Left ventricle myocardium inferior (tissue), 1 donor: ENCODE results near the gene SGMS1. TPM values are rescaled to one million over a fixed set of nuclear protein-coding genes. Genes with fewer than 3 reads are reported as not detected.

Experiments used
- DNase-seq: peaks from one replicate; pipeline ENCODE4 v3.0.0-alpha.2; 2020
- H3K27ac ChIP-seq: fragments of 200-600 bp; replicated peaks from 2 replicates; pipeline ENCODE4 v1.8.0; 2021
- H3K27me3 ChIP-seq: fragments of 200-600 bp; 2 replicates; pipeline ENCODE4 v1.8.0; 2021; ENCODE audit warnings: low read depth
- H3K36me3 ChIP-seq: fragments of 200-600 bp; 2 replicates; pipeline ENCODE4 v1.8.0; 2021
- H3K4me1 ChIP-seq: fragments of 200-600 bp; 2 replicates; pipeline ENCODE4 v1.8.0; 2021
- H3K4me3 ChIP-seq: fragments of 200-600 bp; 2 replicates; pipeline ENCODE4 v1.8.0; 2021; ENCODE audit warnings: mild to moderate bottlenecking, moderate library complexity
- H3K9me3 ChIP-seq: fragments of 200-600 bp; replicated peaks from 2 replicates; pipeline ENCODE4 v1.8.0; 2021
- intact Hi-C: fragments of 100-400 bp; cut with micrococcal nuclease; formaldehyde crosslinking; loops from one replicate; pipeline ENCODE4 v1.11.0; 2022
- total RNA-seq: library from RNA; stranded (reverse); fragmentation: NEBNext Ultra II Directional; extraction: Animal tissue kit (Norgen Biotek cat#: 25700); gene quantifications from one replicate; pipeline ENCODE4 v1.2.1, GENCODE V29; 2021
- TF ChIP-seq, protein P1 (sequence below): fragments of 200-600 bp; IDR thresholded peaks from 2 replicates; pipeline ENCODE4 v1.8.0; 2021; ENCODE audit warnings: antibody characterized with exemption, mild to moderate bottlenecking, borderline replicate concordance
- donor health status: DM: no; HTN: yes; CAD: no; lungs with severe emphysema.

SGMS1 gene
- total RNA-seq, 1 donor from 2014 or later, result 18.6 TPM

DNA sequence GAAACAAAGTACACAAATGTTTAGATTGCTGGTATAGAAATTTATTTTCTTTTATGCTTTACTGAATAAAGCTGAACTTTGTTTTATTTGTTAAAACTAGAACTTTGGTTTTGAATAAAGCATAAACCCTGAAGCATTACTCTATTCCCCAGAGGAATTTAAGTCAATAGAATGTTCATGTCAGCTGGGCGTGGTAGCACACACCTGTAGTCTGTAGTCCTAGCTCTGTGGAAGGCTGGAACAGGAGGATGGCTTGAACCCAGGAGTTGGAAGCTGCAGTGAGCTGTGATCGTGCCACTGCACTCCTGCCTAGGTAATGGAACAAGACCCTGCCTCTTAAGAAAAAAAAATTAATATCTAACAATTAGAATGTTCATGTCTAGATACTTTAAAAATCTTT is 233.5 kb downstream of the SGMS1 start:
- Histone ChIP-seq H3K9me3 (no peaks in the 10 kb centered on the region), H3K4me1 (peaks cover 53% of the 10 kb centered on the region), H3K36me3 (no peaks in the 10 kb centered on the region), H3K27ac (no peak overlapping the region), H3K4me3 (no peak overlapping the region), H3K27me3 (no peaks in the 10 kb centered on the region)
- intact Hi-C loops, result no loop called here
- TF ChIP-seq, protein P1, sequence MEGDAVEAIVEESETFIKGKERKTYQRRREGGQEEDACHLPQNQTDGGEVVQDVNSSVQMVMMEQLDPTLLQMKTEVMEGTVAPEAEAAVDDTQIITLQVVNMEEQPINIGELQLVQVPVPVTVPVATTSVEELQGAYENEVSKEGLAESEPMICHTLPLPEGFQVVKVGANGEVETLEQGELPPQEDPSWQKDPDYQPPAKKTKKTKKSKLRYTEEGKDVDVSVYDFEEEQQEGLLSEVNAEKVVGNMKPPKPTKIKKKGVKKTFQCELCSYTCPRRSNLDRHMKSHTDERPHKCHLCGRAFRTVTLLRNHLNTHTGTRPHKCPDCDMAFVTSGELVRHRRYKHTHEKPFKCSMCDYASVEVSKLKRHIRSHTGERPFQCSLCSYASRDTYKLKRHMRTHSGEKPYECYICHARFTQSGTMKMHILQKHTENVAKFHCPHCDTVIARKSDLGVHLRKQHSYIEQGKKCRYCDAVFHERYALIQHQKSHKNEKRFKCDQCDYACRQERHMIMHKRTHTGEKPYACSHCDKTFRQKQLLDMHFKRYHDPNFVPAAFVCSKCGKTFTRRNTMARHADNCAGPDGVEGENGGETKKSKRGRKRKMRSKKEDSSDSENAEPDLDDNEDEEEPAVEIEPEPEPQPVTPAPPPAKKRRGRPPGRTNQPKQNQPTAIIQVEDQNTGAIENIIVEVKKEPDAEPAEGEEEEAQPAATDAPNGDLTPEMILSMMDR, result no peak
- DNase-seq, result no peak

DNA sequence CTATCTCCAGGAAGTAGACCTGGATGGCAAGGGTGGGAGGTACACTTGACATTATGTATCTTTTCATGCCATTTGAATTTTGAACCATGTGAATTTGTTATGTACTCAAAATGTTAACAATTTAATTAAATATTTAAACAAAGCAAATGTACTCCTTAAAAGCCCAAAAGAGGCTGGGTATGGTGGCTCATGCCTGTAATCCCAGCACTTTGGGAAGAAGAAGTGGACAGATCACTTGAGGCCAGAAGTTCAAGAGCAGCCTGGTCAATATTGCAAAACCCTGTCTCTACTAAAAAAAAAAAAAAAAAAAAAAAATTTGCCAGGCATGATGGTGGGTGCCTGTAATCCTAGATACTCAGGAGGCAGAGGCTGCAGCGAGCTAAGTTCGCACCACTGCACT is 235.6 kb downstream of the SGMS1 start:
- TF ChIP-seq, protein P1, result no peak
- intact Hi-C loops, result no loop called here
- no peaks in the 10 kb centered on the region for H3K9me3 ChIP-seq

DNA sequence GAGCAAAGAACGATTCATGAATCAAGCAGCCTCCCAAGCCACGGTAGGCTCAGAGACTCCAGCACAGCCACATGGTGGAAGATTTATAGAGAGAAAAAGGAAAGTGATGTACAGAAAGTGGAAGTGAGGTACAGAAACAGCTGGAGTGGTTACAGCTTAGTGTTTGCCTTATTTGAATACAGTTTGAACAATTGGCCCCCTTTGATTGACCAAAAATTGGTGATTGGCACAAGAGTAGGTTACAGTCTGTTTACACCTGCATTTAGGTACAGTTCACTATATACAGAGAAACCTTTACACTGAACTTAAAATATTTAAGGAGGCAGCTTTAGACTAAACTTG is 236.1 kb downstream of the SGMS1 start:
- DNase-seq, result no peak
- H3K27me3 ChIP-seq, result no peaks in the 10 kb centered on the region
- intact Hi-C loops, result no loop called here
- H3K9me3 ChIP-seq, result no peaks in the 10 kb centered on the region
- H3K36me3 ChIP-seq, result no peaks in the 10 kb centered on the region
- H3K4me3 ChIP-seq, result no peak overlapping the region
- no peak overlapping the region for H3K27ac ChIP-seq
- peaks cover 56% of the 10 kb centered on the region for H3K4me1 ChIP-seq
- TF ChIP-seq, protein P1, result no peak

More for the DNA sequence above, 235.6 kb downstream of the SGMS1 start:
- Histone ChIP-seq H3K36me3 (no peaks in the 10 kb centered on the region), H3K27me3 (no peaks in the 10 kb centered on the region), H3K4me1 (peaks cover 52% of the 10 kb centered on the region), H3K27ac (no peak overlapping the region), H3K4me3 (no peak overlapping the region)
- no peak for DNase-seq

DNA sequence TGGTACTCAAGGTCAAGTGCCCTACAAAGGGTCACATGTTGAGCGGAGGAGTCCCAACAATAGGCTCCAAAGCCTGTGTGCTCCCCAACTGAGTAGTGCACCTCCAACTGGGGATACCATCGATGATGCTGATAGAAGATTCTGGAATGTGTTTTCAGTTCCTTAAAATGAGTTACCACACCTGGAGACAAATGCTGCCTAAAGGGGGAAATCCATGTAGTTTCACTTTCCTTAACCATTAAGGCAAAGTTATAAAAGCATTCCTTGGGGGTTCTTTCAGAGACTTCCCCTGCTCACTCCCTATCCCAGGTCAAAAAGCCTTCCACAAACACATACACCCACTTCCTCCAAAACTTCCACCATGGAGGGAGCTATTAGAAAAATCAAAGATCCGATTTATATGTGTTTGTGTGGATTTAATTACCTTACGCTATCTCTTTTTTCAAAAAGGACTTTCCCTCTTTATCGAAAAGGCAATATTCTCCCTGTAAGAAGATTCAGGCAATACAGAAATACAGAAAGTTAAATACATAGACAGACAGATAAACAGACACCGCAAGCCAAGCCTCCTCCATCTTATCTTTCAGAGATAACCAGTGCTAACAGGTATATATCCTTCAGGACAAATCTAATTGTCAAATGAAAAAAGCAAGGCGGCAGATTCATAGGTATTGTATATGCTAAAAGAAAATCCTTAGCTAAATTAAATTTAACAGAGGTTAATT is 236.6 kb downstream of the SGMS1 start:
- intact Hi-C loops, result no loop called here
- H3K27ac ChIP-seq, result no peak overlapping the region

DNA sequence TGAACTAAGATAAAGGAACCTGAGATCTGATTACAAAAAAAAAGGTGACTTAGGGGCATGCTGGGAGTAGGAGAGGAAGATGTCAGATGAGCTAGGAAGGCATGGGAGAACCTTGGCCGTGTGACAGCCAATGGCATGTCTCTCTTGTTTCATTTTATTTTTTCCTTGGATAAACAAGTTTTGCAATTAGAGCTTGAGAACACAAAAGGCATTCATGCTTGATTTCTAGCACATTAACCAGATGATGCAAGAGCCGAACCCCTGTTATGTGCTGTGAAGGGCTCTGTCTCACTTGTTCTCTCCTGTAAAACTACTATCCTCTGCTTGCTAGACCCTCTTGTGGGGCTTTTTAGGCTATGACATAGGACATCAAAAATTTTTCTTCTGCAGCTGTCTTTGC is 238.1 kb downstream of the SGMS1 start:
- H3K27ac ChIP-seq, result peak overlapping the region; percentile 49
- DNase-seq, result peak; percentile 22
- H3K4me3 ChIP-seq, result no peak overlapping the region
- no peaks in the 10 kb centered on the region for H3K27me3 ChIP-seq
- intact Hi-C loops, result no loop called here
- peaks cover 77% of the 10 kb centered on the region for H3K4me1 ChIP-seq
- no peaks in the 10 kb centered on the region for H3K9me3 ChIP-seq
- H3K36me3 ChIP-seq, result no peaks in the 10 kb centered on the region
- TF ChIP-seq, protein P1, result no peak

More for the DNA sequence above, 236.6 kb downstream of the SGMS1 start:
- no peaks in the 10 kb centered on the region for H3K9me3 ChIP-seq
- H3K27me3 ChIP-seq, result no peaks in the 10 kb centered on the region
- H3K36me3 ChIP-seq, result no peaks in the 10 kb centered on the region
- no peak overlapping the region for H3K4me3 ChIP-seq
- peaks cover 61% of the 10 kb centered on the region for H3K4me1 ChIP-seq
- TF ChIP-seq, protein P1, result no peak
- no peak for DNase-seq
